CD1c-positive myeloid dendritic cell (primary cell): ENCODE data around the gene OR2W1.

Experiments
- DNase-seq: peaks from one replicate; pipeline ENCODE4 v3.0.0-alpha.2; 2016; ENCODE audit errors: extremely low spot score

OR2W1 gene, protein sequence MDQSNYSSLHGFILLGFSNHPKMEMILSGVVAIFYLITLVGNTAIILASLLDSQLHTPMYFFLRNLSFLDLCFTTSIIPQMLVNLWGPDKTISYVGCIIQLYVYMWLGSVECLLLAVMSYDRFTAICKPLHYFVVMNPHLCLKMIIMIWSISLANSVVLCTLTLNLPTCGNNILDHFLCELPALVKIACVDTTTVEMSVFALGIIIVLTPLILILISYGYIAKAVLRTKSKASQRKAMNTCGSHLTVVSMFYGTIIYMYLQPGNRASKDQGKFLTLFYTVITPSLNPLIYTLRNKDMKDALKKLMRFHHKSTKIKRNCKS

GRCh38 chr6:29045075-29045474, at the start of gene OR2W1:
TSS of gene OR2W1 (minus strand) at chr6:29045175. CDS start at chr6:29045175, 0 bp downstream.
- DNase-seq, result no peak

- no peak for DNase-seq
Measured at GRCh38 chr6:29092957-29093356, 48.0 kb upstream of the OR2W1 start.

GRCh38 chr6:29087213-29087612, 42.2 kb upstream of the OR2W1 start, which contains the start of gene OR2B3:
TSS of gene OR2B3 (minus strand) at chr6:29087313. CDS start at chr6:29087248, 65 bp downstream.
- no peak for DNase-seq

- DNase-seq, result no peak
Measured at GRCh38 chr6:29082457-29082856, 37.5 kb upstream of the OR2W1 start.

GRCh38 chr6:29081312-29081711, 36.3 kb upstream of the OR2W1 start:
- DNase-seq, result no peak

DNA sequence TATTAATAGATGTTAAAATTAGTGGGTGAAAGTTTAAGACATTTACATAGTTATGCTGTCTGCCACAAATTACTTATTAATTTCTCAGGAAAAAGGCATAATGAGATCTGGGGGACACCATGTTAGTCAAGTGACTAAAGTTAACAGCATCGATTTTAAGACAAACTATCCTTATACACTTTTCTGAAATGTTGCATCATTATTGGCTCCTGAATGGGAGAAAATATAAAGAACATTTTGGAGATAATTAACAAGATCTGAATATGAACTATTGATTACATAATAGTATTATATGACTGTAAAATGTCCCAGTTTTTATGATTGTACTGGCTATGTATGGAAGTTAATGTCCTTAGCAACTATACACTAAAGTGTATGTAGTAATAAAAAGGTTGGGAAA, 34.2 kb upstream of the OR2W1 start:
- no peak for DNase-seq

GRCh38 chr6:29071831-29072723, 27.1 kb upstream of the OR2W1 start:
- peak; percentile 4 for DNase-seq

- no peak for DNase-seq
Measured at GRCh38 chr6:29051680-29052079, 6.7 kb upstream of the OR2W1 start.

DNA sequence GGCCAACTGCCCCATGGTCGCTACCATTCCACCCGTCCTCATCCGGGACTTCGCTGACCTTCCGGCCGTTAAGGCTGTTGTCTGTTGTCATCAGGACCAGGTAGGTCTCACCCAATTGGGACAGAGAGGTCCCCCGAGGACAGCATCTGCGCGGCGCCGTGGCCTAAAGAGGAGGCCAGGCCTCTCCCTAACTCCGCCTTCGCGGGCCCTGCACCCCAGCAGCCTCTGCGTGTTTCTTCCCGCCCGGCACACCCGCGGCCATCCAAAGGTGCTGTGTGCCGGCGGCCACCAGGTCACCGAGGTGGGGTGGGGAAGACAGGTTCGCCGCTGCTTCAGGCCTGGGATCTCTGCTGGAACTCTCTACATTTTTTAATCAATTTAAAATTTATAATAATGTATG, 9.0 kb downstream of the OR2W1 start:
- DNase-seq, result no peak

DNA sequence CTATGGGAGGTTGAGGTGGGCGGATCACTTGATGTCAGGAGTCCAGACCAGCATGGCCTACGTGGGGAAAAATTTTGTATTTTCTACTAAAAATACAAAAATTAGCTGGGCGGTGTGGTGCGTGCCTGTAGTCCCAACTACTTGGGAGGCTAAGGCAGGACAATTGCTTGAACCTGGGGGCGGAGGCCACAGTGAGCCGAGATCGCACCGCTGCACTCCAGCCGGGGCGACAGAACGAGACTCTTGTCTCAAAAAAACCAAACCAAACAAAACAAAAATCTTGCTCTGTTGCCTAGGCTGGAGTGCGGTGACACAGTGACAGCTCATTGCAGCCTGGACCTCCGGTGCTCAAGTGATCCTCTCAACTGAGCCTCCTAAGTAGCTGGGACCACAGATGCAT, 16.2 kb downstream of the OR2W1 start:
- no peak for DNase-seq

DNA sequence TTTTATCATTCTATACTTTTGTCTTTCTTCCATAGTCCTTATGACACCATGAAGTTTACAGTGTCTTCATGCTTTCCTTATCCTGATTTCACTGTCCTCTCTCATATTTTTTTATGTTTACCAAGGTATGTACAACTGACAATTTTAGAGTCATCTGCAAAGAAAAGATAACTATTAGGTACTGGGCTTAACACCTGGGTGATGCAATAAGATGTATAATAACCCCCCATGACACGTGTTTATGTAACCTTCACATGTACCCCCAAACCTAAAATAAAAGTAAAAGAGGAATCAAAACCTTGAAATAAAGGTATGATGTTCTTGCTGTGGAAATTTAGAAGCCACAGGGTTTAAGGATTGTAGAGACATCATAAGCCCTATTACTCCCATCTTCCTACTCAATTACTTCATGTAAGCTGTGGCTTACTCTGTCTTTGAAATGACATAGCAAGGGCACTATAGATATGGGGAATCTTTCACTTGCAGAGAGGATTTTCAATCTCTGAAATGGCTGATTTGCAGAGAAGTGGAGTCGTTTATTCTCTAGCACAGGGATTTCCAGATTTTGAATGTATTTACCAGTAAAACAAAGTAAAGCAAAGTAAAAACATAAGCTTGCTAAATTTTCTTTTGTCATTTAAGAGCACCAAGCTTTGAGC, 18.9 kb downstream of the OR2W1 start:
- DNase-seq, result no peak

GRCh38 chr6:29021434-29021833, 23.5 kb downstream of the OR2W1 start:
- DNase-seq, result no peak

GRCh38 chr6:29019629-29020028, 25.3 kb downstream of the OR2W1 start:
- no peak for DNase-seq

DNA sequence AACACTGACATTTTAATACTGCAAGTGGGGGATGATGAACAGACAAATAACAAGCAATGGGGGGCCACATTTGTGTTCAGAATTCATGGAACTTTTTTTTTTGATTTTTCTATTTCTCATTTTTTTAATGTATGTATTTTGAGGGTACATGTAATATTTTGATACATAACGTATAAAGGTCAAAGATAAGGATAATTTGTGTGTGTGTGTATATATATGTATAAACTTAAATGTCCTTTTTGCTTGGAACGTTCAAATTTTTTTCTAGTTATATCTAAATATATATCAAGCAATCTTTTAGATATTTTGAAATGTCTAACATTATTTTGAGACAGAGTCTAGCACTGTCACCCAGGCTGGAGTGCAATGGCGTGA, 27.6 kb downstream of the OR2W1 start:
- DNase-seq, result no peak

- DNase-seq, result peak; percentile 86
Measured at GRCh38 chr6:29016559-29017427, 28.2 kb downstream of the OR2W1 start.

DNA sequence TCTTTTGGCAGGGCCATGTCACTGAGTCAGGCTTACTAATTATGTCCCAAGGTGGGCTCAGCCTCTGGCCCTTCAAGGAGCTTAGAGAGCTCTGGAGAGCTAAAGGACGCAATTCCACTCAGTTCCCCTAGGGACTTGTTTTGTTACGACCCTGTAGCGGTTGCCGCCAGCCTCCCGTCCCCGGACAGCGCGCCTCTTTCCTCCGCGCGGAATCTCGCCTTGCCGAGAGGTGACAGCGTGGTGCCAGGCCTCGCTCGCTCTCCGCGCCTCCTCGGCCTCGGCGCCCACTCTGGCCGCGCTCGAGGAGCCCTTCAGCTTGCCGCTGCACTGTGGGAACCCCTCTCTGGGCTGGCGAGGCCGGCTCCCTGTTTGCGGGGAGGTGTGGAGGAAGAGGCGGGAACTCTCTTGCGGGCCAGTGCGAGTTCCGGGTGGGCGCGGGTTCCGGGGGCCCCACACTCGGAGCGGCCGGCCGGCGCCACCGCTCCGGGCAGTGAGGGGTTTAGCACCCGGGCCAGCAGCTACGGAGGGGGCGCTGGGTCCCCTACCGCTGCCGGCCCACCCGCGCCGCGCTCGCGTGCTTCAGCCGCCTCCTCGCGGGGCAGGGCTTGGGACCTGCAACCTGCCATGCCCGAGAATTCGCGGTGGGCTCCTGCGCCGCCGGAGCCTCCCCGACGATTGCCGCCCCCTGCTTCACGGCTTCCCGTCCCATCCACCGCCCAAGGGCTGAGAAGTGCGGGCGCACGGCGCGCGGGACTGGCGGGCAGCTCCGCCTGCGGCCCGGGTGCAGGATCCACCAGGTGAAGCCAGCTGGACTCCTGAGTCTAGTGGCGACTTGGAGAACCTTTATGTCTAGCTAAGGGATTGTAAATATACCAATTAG, 30.0 kb downstream of the OR2W1 start:
- no peak for DNase-seq

DNA sequence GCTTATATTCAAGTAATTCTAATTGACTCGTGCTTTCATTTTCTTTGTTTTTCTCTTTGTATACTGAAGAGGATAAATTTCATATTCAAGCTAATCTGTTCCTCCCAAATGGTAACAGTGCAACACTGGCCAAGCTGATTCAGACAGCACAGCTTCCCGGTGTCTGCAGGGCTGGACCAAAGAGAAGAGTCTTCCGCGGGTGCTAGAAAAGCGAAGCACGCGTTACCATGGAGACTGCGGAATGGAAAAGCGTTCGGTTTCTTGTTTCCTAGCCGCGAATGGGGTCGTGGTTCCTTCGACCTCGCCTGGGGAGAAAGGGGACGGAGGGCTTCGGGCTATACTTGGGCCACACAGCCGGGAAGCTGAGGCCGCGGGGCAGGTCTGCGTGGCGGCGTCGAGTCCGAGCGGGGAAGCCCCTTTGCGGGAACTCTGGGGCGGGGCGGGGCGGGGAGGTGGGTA, 33.7 kb downstream of the OR2W1 start:
- DNase-seq, result peak; percentile 48

GRCh38 chr6:29009358-29009757, 35.6 kb downstream of the OR2W1 start:
- DNase-seq, result no peak

- no peak for DNase-seq
Measured at GRCh38 chr6:29008089-29008488, 36.9 kb downstream of the OR2W1 start.

DNA sequence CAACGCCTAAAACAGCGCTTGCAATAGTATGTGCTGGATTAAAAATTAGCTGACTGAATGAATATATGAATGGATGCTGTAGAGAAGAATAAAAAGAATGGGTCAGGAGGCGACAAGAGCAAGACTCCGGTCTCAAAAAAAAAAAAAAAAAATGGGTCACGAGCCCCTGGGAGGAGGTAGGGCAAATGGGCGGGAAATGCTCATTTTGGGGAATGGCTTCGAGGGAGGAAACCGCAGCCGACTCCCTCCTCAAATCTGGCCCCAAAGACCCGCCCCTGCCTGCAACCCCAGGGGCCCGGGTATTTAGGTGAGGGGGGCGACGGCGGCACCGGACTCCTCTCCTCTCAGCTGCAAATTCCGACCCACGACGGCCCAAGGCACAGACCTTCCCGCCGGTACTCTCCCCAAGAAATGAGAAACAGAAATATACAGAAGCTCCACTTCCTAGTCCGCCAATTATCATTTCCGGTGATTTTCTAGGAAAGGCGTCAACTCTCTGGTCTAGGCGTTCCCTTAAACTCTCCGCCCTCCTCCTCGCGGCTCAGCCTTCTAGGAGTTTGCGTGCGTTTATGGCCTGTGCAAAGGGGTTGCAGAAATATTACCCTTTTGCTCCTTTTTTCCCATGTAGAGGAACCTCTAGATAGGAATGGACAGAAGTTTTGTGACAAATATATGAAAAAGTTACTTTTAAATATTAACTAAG, 39.6 kb downstream of the OR2W1 start, which contains the start of gene ZNF311:
ZNF311 (minus strand) TSS at position 133 of the 703 bp plus-strand sequence. CDS start 1,361 bp downstream, outside the sequence.
- peak; percentile 76 for DNase-seq
